ENCODE results near the gene IFI27L1.

IFI27L1 gene

GRCh38 chr14:94048691-94049624 is 32.2 kb upstream of the IFI27L1 start:
- Histone ChIP-seq H3K27ac (ENCODE audit: insufficient read depth in 1 of 2, low read depth in 1 of 2, low read length in 2 of 2, poor library complexity in 1 of 2, severe bottlenecking in 2 of 2) (no peak overlapping the region), H3K4me1 (ENCODE audit: control extremely low read depth in 1 of 4, control insufficient read depth in 4 of 4, insufficient read depth in 4 of 4, low read length in 3 of 4) (no peaks in the 10 kb centered on the region), H3K36me3 (ENCODE audit: control insufficient read depth in 4 of 4, insufficient read depth in 4 of 4, low read length in 3 of 4) (peaks cover 14 to 89% (median 70%) of the 10 kb centered on the region in 4 experiments), H3K27me3 (replicated peaks in 2 of 5; ENCODE audit: control insufficient read depth in 4 of 5, insufficient read depth in 5 of 5, low read length in 4 of 5) (no peaks in the 10 kb centered on the region), H3K9me3 (ENCODE audit: control extremely low read depth in 1 of 5, control insufficient read depth in 4 of 5, insufficient read depth in 2 of 5, low read depth in 1 of 5, low read length in 4 of 5) (no peaks in the 10 kb centered on the region), H3K4me3 (ENCODE audit: control insufficient read depth in 1 of 7, extremely low read depth in 1 of 7, insufficient read depth in 4 of 7, low read depth in 2 of 7, low read length in 6 of 7) (no peak overlapping the region)
- 95% methylated on average over 6 of the region's 10 CpGs for WGBS (ENCODE audit: insufficient coverage)
- no peak for DNase-seq
- CTCF ChIA-PET, result interaction anchor here (0.9 to 3.3 kb wide), 7 partner anchors 9 to 131 kb away, joined by 3 to 19 read pairs (median 4); no protein-coding TSS in a partner anchor
- POLR2A ChIA-PET, result no interaction called here

- Histone ChIP-seq H3K9me3 (ENCODE audit: control extremely low read depth in 1 of 5, control insufficient read depth in 4 of 5, insufficient read depth in 2 of 5, low read depth in 1 of 5, low read length in 4 of 5) (no peaks in the 10 kb centered on the region), H3K4me1 (ENCODE audit: control extremely low read depth in 1 of 4, control insufficient read depth in 4 of 4, insufficient read depth in 4 of 4, low read length in 3 of 4) (no peaks in the 10 kb centered on the region), H3K36me3 (ENCODE audit: control insufficient read depth in 4 of 4, insufficient read depth in 4 of 4, low read length in 3 of 4) (peaks cover 20 to 92% (median 74%) of the 10 kb centered on the region in 4 experiments), H3K27ac (ENCODE audit: insufficient read depth in 1 of 2, low read depth in 1 of 2, low read length in 2 of 2, poor library complexity in 1 of 2, severe bottlenecking in 2 of 2) (no peak overlapping the region), H3K4me3 (ENCODE audit: control insufficient read depth in 1 of 7, extremely low read depth in 1 of 7, insufficient read depth in 4 of 7, low read depth in 2 of 7, low read length in 6 of 7) (no peak overlapping the region), H3K27me3 (replicated peaks in 2 of 5; ENCODE audit: control insufficient read depth in 4 of 5, insufficient read depth in 5 of 5, low read length in 4 of 5) (no peaks in the 10 kb centered on the region)
- POLR2A ChIA-PET, result no interaction called here
- WGBS (ENCODE audit: insufficient coverage), result no CpG with 5 or more reads among the region's 2 CpGs
- CTCF ChIA-PET, result interaction anchor here (0.7 to 3.3 kb wide), 9 partner anchors 8 to 436 kb away, joined by 3 to 19 read pairs (median 4); no protein-coding TSS in a partner anchor
- DNase-seq, result no peak
These were observed 31.5 kb upstream of the IFI27L1 start for GRCh38 chr14:94049625-94050023.

- POLR2A ChIA-PET, result no interaction called here
- Histone ChIP-seq H3K4me3 (ENCODE audit: control insufficient read depth in 1 of 7, extremely low read depth in 1 of 7, insufficient read depth in 4 of 7, low read depth in 2 of 7, low read length in 6 of 7) (no peak overlapping the region), H3K27ac (ENCODE audit: insufficient read depth in 1 of 2, low read depth in 1 of 2, low read length in 2 of 2, poor library complexity in 1 of 2, severe bottlenecking in 2 of 2) (no peak overlapping the region), H3K36me3 (ENCODE audit: control insufficient read depth in 4 of 4, insufficient read depth in 4 of 4, low read length in 3 of 4) (peaks cover 20 to 93% (median 76%) of the 10 kb centered on the region in 4 experiments), H3K4me1 (ENCODE audit: control extremely low read depth in 1 of 4, control insufficient read depth in 4 of 4, insufficient read depth in 4 of 4, low read length in 3 of 4) (no peaks in the 10 kb centered on the region), H3K27me3 (replicated peaks in 2 of 5; ENCODE audit: control insufficient read depth in 4 of 5, insufficient read depth in 5 of 5, low read length in 4 of 5) (no peaks in the 10 kb centered on the region), H3K9me3 (ENCODE audit: control extremely low read depth in 1 of 5, control insufficient read depth in 4 of 5, insufficient read depth in 2 of 5, low read depth in 1 of 5, low read length in 4 of 5) (no peaks in the 10 kb centered on the region)
- CTCF ChIA-PET, result interaction anchor here (0.6 to 3.3 kb wide), 10 partner anchors 12 to 436 kb away, joined by 3 to 19 read pairs (median 4); no protein-coding TSS in a partner anchor
- DNase-seq, result no peak
- 97% methylated on average over 5 of the region's 6 CpGs for WGBS (ENCODE audit: insufficient coverage)
These were observed 30.8 kb upstream of the IFI27L1 start for GRCh38 chr14:94050231-94050880.

- no peak overlapping the region for H3K27ac ChIP-seq (ENCODE audit: insufficient read depth in 1 of 2, low read depth in 1 of 2, low read length in 2 of 2, poor library complexity in 1 of 2, severe bottlenecking in 2 of 2)
- H3K4me1 ChIP-seq (ENCODE audit: control extremely low read depth in 1 of 4, control insufficient read depth in 4 of 4, insufficient read depth in 4 of 4, low read length in 3 of 4), result no peaks in the 10 kb centered on the region
- peak in 1 of 3 donors; percentile 5 for DNase-seq
- no peaks in the 10 kb centered on the region for H3K27me3 ChIP-seq (replicated peaks in 2 of 5; ENCODE audit: control insufficient read depth in 4 of 5, insufficient read depth in 5 of 5, low read length in 4 of 5)
- H3K9me3 ChIP-seq (ENCODE audit: control extremely low read depth in 1 of 5, control insufficient read depth in 4 of 5, insufficient read depth in 2 of 5, low read depth in 1 of 5, low read length in 4 of 5), result no peaks in the 10 kb centered on the region
- peaks cover 21 to 94% (median 76%) of the 10 kb centered on the region in 4 experiments for H3K36me3 ChIP-seq (ENCODE audit: control insufficient read depth in 4 of 4, insufficient read depth in 4 of 4, low read length in 3 of 4)
- CTCF ChIA-PET, result interaction anchor here (0.6 to 3.3 kb wide), 10 partner anchors 9 to 131 kb away, joined by 3 to 16 read pairs (median 4); no protein-coding TSS in a partner anchor
- no peak overlapping the region for H3K4me3 ChIP-seq (ENCODE audit: control insufficient read depth in 1 of 7, extremely low read depth in 1 of 7, insufficient read depth in 4 of 7, low read depth in 2 of 7, low read length in 6 of 7)
- POLR2A ChIA-PET, result no interaction called here
- 100% methylated on average over 7 of the region's 9 CpGs for WGBS (ENCODE audit: insufficient coverage)
These were observed 30.0 kb upstream of the IFI27L1 start for GRCh38 chr14:94051115-94051514.

GRCh38 chr14:94051779-94052178 is 29.3 kb upstream of the IFI27L1 start:
- Histone ChIP-seq H3K4me1 (ENCODE audit: control extremely low read depth in 1 of 4, control insufficient read depth in 4 of 4, insufficient read depth in 4 of 4, low read length in 3 of 4) (no peaks in the 10 kb centered on the region), H3K36me3 (ENCODE audit: control insufficient read depth in 4 of 4, insufficient read depth in 4 of 4, low read length in 3 of 4) (peaks cover 24 to 96% (median 78%) of the 10 kb centered on the region in 4 experiments), H3K27ac (ENCODE audit: insufficient read depth in 1 of 2, low read depth in 1 of 2, low read length in 2 of 2, poor library complexity in 1 of 2, severe bottlenecking in 2 of 2) (no peak overlapping the region), H3K4me3 (ENCODE audit: control insufficient read depth in 1 of 7, extremely low read depth in 1 of 7, insufficient read depth in 4 of 7, low read depth in 2 of 7, low read length in 6 of 7) (no peak overlapping the region), H3K9me3 (ENCODE audit: control extremely low read depth in 1 of 5, control insufficient read depth in 4 of 5, insufficient read depth in 2 of 5, low read depth in 1 of 5, low read length in 4 of 5) (no peaks in the 10 kb centered on the region), H3K27me3 (replicated peaks in 2 of 5; ENCODE audit: control insufficient read depth in 4 of 5, insufficient read depth in 5 of 5, low read length in 4 of 5) (no peaks in the 10 kb centered on the region)
- 90% methylated on average over 2 of the region's 3 CpGs for WGBS (ENCODE audit: insufficient coverage)
- no peak for DNase-seq
- ChIA-PET CTCF (interaction anchor here (0.7 to 3.9 kb wide), 9 partner anchors 9 to 128 kb away, joined by 3 to 16 read pairs (median 3); no protein-coding TSS in a partner anchor), POLR2A (interaction anchor here (0.6 to 1.0 kb wide), 2 partner anchors 27 to 128 kb away, joined by 3 to 4 read pairs; no protein-coding TSS in a partner anchor)

- H3K4me3 ChIP-seq (ENCODE audit: control insufficient read depth in 1 of 7, extremely low read depth in 1 of 7, insufficient read depth in 4 of 7, low read depth in 2 of 7, low read length in 6 of 7), result no peak overlapping the region
- no peaks in the 10 kb centered on the region for H3K9me3 ChIP-seq (ENCODE audit: control extremely low read depth in 1 of 5, control insufficient read depth in 4 of 5, insufficient read depth in 2 of 5, low read depth in 1 of 5, low read length in 4 of 5)
- ChIA-PET CTCF (interaction anchor here (0.7 to 3.9 kb wide), 7 partner anchors 9 to 128 kb away, joined by 3 to 16 read pairs (median 5); no protein-coding TSS in a partner anchor), POLR2A (interaction anchor here (0.6 to 1.0 kb wide), 2 partner anchors 27 to 128 kb away, joined by 3 to 4 read pairs; no protein-coding TSS in a partner anchor)
- WGBS (ENCODE audit: insufficient coverage), result 100% methylated on average over 1 of the region's 1 CpG
- H3K27me3 ChIP-seq (replicated peaks in 2 of 5; ENCODE audit: control insufficient read depth in 4 of 5, insufficient read depth in 5 of 5, low read length in 4 of 5), result no peaks in the 10 kb centered on the region
- H3K36me3 ChIP-seq (ENCODE audit: control insufficient read depth in 4 of 4, insufficient read depth in 4 of 4, low read length in 3 of 4), result peaks cover 28 to 96% (median 79%) of the 10 kb centered on the region in 4 experiments
- H3K27ac ChIP-seq (ENCODE audit: insufficient read depth in 1 of 2, low read depth in 1 of 2, low read length in 2 of 2, poor library complexity in 1 of 2, severe bottlenecking in 2 of 2), result no peak overlapping the region
- no peaks in the 10 kb centered on the region for H3K4me1 ChIP-seq (ENCODE audit: control extremely low read depth in 1 of 4, control insufficient read depth in 4 of 4, insufficient read depth in 4 of 4, low read length in 3 of 4)
- DNase-seq, result no peak
These were observed 28.9 kb upstream of the IFI27L1 start for GRCh38 chr14:94052199-94052598.

Measured in common myeloid progenitor, CD34-positive (primary cell).